Spleen (tissue), 7 donors: ENCODE measurements around the gene AR.

ENCODE experiments used
- CTCF ChIP-seq, 11 experiments: fragments of 200-600 bp in 7 of 11; fragments of 450-650 bp in 4 of 11; sonication (generic) in 4 of 11; IDR thresholded peaks in 8 of 11; conservative IDR thresholded peaks in 3 of 11; 1 replicate in 7 of 11; 2 replicates in 4 of 11; pipeline versions ENCODE4 v1.4.0 to v1.8.0; 2016 to 2021; ENCODE audit warnings: antibody characterized with exemption in 11 of 11, inconsistent platforms in 4 of 11, mild to moderate bottlenecking in 1 of 11
- POLR2A ChIP-seq, 3 donors: fragments of 450-650 bp; IDR thresholded peaks; one replicate each; pipeline ENCODE4 v1.5.1; 2017; ENCODE audit warnings: antibody characterized with exemption in 3 of 3, mild to moderate bottlenecking in 1 of 3
- POLR2AphosphoS5 ChIP-seq, 3 donors: sonication (generic); formaldehyde crosslinking; IDR thresholded peaks; one replicate each; pipeline ENCODE4 v1.5.1; 2017; ENCODE audit warnings: antibody characterized with exemption in 3 of 3
- donor health status: DM: no; HTN: no; CAD: no; lungs with moderate emphysema.
- donor health status: DM: no; HTN: no; CAD: no.
- donor health status: DM: no; HTN: no; CAD: no.

GRCh38 chrX:67612231-67612630 lies 68.4 kb downstream of the AR start:
- no peak for TF ChIP-seq CTCF (IDR thresholded peaks at IDR 0.05 in 8 of 11, conservative IDR thresholded peaks at IDR 0.05 in 3 of 11)
- TF ChIP-seq POLR2A (IDR thresholded peaks at IDR 0.05), result no peak
- TF ChIP-seq POLR2AphosphoS5 (IDR thresholded peaks at IDR 0.05), result no peak
